ENCODE measurements around the gene MPP1. TPM values are rescaled to one million over a fixed set of nuclear protein-coding genes. Genes with fewer than 3 reads are reported as not detected.

The MPP1 gene
- total RNA-seq, 2 experiments from 2014 or later: 1.2 to 3.5 TPM

DNA sequence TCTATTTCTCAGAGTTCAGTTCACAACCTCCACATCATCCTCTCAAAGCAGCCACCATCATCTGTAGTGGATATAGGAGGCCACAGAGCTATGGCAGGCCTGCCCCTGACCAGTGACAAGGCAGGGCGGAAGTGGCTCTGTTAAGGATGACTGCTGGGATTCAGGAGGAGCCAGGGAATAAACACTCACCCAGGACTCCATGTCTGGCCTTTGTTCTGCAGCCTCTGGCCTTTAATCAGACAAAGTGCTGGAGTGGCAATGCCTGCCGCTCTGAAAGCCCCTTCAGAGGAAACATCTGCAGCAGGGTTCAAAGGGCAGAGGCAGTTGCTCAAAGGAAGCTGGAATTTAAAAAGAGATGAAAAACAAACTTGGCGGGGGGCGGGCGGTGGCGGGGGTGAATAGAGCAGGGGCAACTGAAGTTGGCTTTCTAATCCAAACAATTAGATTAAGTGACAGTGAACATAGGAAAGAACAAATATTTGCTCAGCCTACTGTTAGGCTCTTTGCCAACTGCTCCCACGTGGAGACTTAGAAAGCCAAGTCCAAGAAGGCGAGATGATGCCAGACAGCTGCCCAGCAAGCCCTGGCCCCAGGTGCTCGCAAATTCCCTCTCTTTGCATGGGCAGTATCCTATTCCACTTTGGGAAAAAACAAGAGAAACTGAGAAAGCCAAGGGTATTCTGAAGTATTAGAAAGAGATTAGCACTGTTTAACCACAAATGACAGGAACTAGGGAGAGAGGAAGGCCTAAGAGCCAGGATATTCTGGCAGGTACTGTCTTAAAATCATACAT is 5.5 kb downstream of the MPP1 start:
- TF ChIP-seq, protein P1, sequence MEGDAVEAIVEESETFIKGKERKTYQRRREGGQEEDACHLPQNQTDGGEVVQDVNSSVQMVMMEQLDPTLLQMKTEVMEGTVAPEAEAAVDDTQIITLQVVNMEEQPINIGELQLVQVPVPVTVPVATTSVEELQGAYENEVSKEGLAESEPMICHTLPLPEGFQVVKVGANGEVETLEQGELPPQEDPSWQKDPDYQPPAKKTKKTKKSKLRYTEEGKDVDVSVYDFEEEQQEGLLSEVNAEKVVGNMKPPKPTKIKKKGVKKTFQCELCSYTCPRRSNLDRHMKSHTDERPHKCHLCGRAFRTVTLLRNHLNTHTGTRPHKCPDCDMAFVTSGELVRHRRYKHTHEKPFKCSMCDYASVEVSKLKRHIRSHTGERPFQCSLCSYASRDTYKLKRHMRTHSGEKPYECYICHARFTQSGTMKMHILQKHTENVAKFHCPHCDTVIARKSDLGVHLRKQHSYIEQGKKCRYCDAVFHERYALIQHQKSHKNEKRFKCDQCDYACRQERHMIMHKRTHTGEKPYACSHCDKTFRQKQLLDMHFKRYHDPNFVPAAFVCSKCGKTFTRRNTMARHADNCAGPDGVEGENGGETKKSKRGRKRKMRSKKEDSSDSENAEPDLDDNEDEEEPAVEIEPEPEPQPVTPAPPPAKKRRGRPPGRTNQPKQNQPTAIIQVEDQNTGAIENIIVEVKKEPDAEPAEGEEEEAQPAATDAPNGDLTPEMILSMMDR (conservative IDR thresholded peaks at IDR 0.05; ENCODE audit: low read length): no peak
- no peak for TF ChIP-seq EZH2phosphoT487 (IDR thresholded peaks at IDR 0.05; ENCODE audit: borderline replicate concordance, low read depth, low read length)
- H3K9me3 ChIP-seq (ENCODE audit: low read length): no peaks in the 10 kb centered on the region
- intact Hi-C loops (cut with micrococcal nuclease; ENCODE audit: unreplicated experiment): no loop called here
- H2AFZ ChIP-seq (ENCODE audit: low read length): no peak overlapping the region
- no peak overlapping the region for H3K4me2 ChIP-seq (ENCODE audit: low read length)
- no peaks in the 10 kb centered on the region for H3K36me3 ChIP-seq (ENCODE audit: insufficient read depth, low read length)
- ChIA-PET POLR2A (interaction anchor here (1.0 kb wide), 1 partner anchor 37 kb away, joined by 4 read pairs; the partner anchor contains the start of gene DKC1), CTCF (ENCODE audit: unreplicated experiment) (no interaction called here)
- H3K27ac ChIP-seq (ENCODE audit: low read depth, low read length, poor library complexity, severe bottlenecking): no peak overlapping the region
- BruUV-seq (replicated peaks): no TSS peak
- no peaks in the 10 kb centered on the region for H3K9me2 ChIP-seq (ENCODE audit: insufficient read depth, low read length)
- H3K4me1 ChIP-seq (ENCODE audit: insufficient read depth, low read length, poor library complexity, severe bottlenecking): peaks cover 7% of the 10 kb centered on the region
- no peak for DNase-seq (ENCODE audit: low spot score)
- no peaks in the 10 kb centered on the region for H4K20me1 ChIP-seq (ENCODE audit: insufficient read depth, low read length)
- no peak overlapping the region for H3K4me3 ChIP-seq (ENCODE audit: low read depth, low read length, poor library complexity, severe bottlenecking)
- H3K79me2 ChIP-seq (ENCODE audit: insufficient read depth, low read depth, low read length): no peaks in the 10 kb centered on the region

DNA sequence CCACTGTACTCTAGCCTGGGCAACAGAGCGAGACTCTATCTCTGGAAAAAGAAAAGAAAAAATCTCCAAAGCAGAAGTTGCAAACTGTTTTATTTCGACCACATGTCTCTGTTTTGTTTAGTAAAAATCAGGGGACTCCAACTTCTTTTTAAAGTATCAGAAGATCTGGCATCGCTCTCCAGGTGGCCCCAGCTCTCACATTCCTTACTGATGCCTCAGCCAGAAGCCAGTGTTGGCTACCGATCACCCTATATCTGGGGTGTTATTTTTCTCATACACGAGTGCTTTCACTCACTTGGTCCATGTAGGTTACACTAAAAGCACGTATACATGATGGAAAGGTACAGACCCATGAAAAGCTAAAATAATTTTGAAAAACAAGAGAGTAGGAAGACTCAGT is 8.3 kb downstream of the MPP1 start:
- no peak for DNase-seq (ENCODE audit: low spot score)
- no peaks in the 10 kb centered on the region for H4K20me1 ChIP-seq (ENCODE audit: insufficient read depth, low read length)
- no TSS peak for BruUV-seq (replicated peaks)
- no peak overlapping the region for H3K27ac ChIP-seq (ENCODE audit: low read depth, low read length, poor library complexity, severe bottlenecking)
- H3K9me3 ChIP-seq (ENCODE audit: low read length): no peaks in the 10 kb centered on the region
- TF ChIP-seq, protein P1 (conservative IDR thresholded peaks at IDR 0.05; ENCODE audit: low read length): no peak
- TF ChIP-seq EZH2phosphoT487 (IDR thresholded peaks at IDR 0.05; ENCODE audit: borderline replicate concordance, low read depth, low read length): no peak
- H3K9me2 ChIP-seq (ENCODE audit: insufficient read depth, low read length): no peaks in the 10 kb centered on the region
- CTCF ChIA-PET (ENCODE audit: unreplicated experiment): no interaction called here
- no peak overlapping the region for H3K4me3 ChIP-seq (ENCODE audit: low read depth, low read length, poor library complexity, severe bottlenecking)
- no peaks in the 10 kb centered on the region for H3K36me3 ChIP-seq (ENCODE audit: insufficient read depth, low read length)
- H3K4me1 ChIP-seq (ENCODE audit: insufficient read depth, low read length, poor library complexity, severe bottlenecking): peaks cover 6% of the 10 kb centered on the region
- H2AFZ ChIP-seq (ENCODE audit: low read length): no peak overlapping the region
- intact Hi-C loops (cut with micrococcal nuclease; ENCODE audit: unreplicated experiment): no loop called here
- POLR2A ChIA-PET: no interaction called here
- no peak overlapping the region for H3K4me2 ChIP-seq (ENCODE audit: low read length)
- H3K79me2 ChIP-seq (ENCODE audit: insufficient read depth, low read depth, low read length): no peaks in the 10 kb centered on the region

DNA sequence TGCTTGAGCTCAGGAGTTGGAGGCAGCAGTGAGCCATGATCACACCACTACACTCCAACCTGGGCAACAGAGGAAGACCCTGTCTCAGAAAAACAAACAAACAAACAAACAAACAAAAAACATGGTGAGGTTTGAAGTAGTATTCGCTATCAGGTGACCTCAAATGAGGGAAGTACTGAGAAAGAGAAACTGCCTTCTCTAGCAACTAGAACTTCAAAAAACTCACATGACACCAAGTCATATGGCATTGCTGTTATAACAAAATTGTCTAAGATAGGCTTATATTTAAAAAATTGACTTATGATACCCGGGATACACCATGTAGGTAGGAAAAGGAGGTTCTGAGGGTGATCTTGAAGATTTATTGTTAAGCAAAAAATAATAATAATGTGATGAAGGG is 10.3 kb downstream of the MPP1 start:
- no peak for DNase-seq (ENCODE audit: low spot score)
- ChIA-PET CTCF (ENCODE audit: unreplicated experiment) (no interaction called here), POLR2A (no interaction called here)
- no TSS peak for BruUV-seq (replicated peaks)
- no peak for TF ChIP-seq EZH2phosphoT487 (IDR thresholded peaks at IDR 0.05; ENCODE audit: borderline replicate concordance, low read depth, low read length)
- TF ChIP-seq, protein P1 (conservative IDR thresholded peaks at IDR 0.05; ENCODE audit: low read length): no peak
- Histone ChIP-seq H3K9me3 (ENCODE audit: low read length) (no peaks in the 10 kb centered on the region), H3K9me2 (ENCODE audit: insufficient read depth, low read length) (no peaks in the 10 kb centered on the region), H3K4me2 (ENCODE audit: low read length) (no peak overlapping the region), H3K27ac (ENCODE audit: low read depth, low read length, poor library complexity, severe bottlenecking) (no peak overlapping the region), H2AFZ (ENCODE audit: low read length) (no peak overlapping the region), H3K4me1 (ENCODE audit: insufficient read depth, low read length, poor library complexity, severe bottlenecking) (no peaks in the 10 kb centered on the region), H4K20me1 (ENCODE audit: insufficient read depth, low read length) (no peaks in the 10 kb centered on the region), H3K36me3 (ENCODE audit: insufficient read depth, low read length) (no peaks in the 10 kb centered on the region), H3K79me2 (ENCODE audit: insufficient read depth, low read depth, low read length) (no peaks in the 10 kb centered on the region), H3K4me3 (ENCODE audit: low read depth, low read length, poor library complexity, severe bottlenecking) (no peak overlapping the region)
- intact Hi-C loops (cut with micrococcal nuclease; ENCODE audit: unreplicated experiment): no loop called here
